SIG-M5 treated with dmso at 0.1 percent for 504 hours (cell line): ENCODE data around the gene SLC44A1.
A peak's percentile ranks its signal among the peaks of the same experiment; 100 is the strongest.

ENCODE experiments used
- DNase-seq: peaks from one replicate; lab custom pipeline; 2025; ENCODE audit not compliant: unreplicated experiment; lab: John Stamatoyannopoulos, UW

Gene SLC44A1

DNA sequence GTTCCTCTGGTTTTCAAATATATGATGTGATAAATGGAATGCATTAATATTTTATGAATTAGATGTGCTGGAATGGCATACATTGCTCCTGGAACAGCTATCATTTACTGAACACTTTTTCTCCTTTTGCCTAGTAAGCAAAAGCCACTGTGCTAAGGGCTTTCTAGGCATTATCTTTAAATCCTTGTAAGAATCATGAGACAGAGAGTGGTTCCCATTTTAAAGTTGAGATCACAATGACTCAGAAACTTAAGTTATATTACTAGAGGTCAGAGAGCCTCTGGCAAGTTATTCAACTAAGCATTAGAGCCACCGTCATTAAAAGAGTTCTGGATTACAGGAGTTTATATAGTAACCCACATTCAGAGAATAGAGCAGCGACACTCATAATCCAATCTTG is 176.7 kb downstream of the SLC44A1 start:
- no peak for DNase-seq

GRCh38 chr9:105421864-105422263 is 177.4 kb downstream of the SLC44A1 start:
- no peak for DNase-seq

GRCh38 chr9:105425816-105426433 is 181.5 kb downstream of the SLC44A1 start:
- DNase-seq, result peak; percentile 22

- no peak for DNase-seq
Measured at GRCh38 chr9:105426657-105427056, 182.2 kb downstream of the SLC44A1 start.

GRCh38 chr9:105431424-105432246 is 187.2 kb downstream of the SLC44A1 start:
- no peak for DNase-seq

GRCh38 chr9:105432247-105432842 is 187.9 kb downstream of the SLC44A1 start:
- no peak for DNase-seq

DNA sequence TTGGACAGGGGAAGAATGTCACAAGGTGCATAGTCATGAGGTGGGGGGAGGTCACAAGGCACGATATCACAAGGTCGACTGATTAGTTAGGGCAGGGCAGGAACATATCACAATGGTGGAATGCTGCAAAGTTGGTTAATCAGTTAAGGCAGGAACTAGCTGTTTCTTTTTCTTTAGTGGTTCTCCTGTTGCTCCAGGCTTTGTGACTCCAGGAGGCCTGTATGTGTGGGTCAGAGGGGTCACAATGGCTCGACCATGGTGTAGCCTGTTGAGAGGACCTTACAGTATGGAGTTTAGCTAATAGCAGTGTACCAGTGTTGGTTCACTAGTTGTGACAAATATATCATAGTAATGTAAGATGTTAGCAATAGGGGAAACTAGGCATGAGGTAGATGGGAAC is 191.0 kb downstream of the SLC44A1 start:
- DNase-seq, result no peak

GRCh38 chr9:105436783-105437182 is 192.3 kb downstream of the SLC44A1 start:
- DNase-seq, result no peak

- no peak for DNase-seq
Measured at GRCh38 chr9:105437704-105438103, 193.3 kb downstream of the SLC44A1 start.

- no peak for DNase-seq
Measured at GRCh38 chr9:105438141-105438806, 193.8 kb downstream of the SLC44A1 start.

DNA sequence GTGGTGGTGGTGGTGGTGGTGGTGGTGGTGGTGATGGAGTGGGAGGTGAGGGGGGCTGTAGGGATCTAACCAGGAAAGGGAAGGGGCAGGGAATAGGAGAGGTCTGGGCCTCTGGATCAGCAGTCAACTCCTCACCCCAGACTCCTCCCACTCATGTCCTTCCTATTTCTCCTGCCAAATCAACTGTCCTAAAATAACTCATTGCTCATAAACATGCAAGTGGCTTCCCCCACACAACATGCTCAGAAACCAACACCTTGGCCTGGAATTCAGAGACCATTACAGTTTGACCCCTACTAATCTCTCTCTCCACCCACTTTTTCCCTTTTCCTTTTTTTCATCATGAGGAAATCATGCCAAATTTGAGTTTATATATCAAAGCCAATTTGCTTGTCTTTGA is 195.0 kb downstream of the SLC44A1 start:
- DNase-seq, result no peak

DNA sequence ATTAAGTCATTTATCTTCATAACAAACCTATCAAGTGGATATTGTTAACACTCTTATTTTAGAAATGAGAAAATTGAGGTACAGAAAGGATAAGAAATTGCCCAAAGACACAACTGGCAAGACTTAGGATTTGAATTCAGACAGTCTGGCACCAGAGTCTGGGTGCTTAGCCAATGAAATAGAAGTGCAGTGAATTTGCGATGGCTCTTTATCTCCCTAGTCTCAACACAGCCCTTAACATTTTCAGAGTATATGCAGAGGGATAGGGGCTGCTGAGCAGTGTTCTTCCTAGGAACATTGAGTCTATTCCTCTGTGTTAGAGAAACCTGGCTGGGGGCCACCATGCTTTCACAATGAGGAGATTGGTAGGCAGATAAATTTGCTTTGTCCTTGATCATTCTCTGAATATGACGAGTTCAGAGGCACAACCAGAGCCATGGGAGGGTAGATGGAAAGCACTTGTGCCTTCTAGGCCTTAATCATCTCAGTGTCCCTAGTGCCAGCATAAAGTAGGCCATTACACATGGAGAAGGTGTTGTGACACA is 197.2 kb downstream of the SLC44A1 start:
- DNase-seq, result no peak

- no peak for DNase-seq
Measured at GRCh38 chr9:105443121-105443520, 198.7 kb downstream of the SLC44A1 start.

DNA sequence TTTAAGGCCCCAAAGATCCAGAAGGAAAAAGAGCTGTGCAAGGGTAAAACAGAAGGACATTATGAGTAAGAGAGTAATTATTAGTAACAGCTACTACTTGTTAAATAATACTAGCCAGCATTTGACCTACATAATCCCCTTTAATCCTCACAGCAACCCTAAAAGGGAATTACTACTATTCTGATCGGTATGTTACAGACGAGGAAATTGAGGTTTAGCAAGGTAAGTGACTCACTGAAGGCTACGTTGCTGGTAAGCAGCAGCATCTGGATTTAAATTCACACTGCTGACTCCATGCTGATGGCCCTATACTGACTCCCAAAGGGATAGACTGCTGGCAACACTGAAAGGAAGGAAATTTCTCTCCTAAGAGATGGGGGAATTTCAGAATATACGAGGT is 199.7 kb downstream of the SLC44A1 start:
- DNase-seq, result no peak

DNA sequence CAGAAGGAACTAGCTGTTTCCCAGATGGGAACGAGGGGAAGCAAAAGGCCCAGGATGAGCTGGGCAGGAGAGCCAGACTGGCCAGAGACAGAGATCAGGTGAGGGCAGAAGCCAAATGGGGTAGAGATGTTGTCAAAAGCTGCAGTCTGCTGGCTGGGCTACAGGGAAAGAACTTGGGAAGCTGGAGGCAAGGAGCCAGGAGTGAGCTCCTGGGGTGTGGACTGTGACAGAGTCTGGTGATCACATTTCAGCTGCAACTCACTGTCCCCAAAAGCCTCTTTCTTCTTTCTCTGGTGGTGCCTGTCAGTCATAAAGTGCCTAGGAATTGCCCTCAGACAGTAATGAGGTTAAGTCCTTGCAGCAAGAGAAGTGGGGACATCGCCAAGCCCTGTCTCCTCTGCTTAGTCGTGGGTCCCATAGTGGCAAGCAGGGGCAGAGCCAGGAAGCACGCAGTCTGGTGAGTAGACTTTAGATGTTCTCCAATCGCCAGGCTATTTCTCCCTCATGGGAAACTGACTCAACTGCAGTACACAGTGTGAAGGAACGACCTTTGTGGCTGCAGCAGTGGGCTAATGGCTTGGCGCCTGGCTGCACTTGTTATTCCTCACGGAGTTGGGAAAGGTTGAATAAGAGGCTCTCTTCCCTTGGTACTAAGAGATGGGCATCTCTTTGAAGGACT is 200.9 kb downstream of the SLC44A1 start:
- no peak for DNase-seq

DNA sequence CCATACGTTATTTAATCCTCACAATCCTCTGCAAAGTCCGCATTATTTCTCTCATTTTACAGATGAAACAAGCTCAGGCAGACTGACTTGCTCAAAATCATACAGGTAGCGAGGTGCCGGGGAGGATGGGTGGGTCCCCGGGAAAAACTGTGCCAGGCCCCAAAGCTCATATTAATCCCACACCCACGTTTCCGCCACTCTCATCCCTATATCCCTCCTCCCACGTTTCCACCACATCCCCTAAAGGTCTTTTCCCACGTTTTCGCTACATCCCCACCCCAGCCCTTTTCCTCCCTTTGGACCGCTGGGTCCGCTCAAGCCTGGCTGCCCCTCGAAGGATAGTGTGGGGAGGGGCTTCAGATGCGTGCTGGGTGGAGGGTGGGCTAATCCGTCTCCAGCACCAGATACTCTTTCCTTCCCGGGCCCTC is 202.9 kb downstream of the SLC44A1 start:
- no peak for DNase-seq

GRCh38 chr9:105447814-105448812 is 203.7 kb downstream of the SLC44A1 start, which contains the start of gene FSD1L:
Gene FSD1L, plus strand, starts transcription at chr9:105448034. Its CDS starts 187 bp downstream, at chr9:105448221.
- peak; percentile 84 for DNase-seq

DNA sequence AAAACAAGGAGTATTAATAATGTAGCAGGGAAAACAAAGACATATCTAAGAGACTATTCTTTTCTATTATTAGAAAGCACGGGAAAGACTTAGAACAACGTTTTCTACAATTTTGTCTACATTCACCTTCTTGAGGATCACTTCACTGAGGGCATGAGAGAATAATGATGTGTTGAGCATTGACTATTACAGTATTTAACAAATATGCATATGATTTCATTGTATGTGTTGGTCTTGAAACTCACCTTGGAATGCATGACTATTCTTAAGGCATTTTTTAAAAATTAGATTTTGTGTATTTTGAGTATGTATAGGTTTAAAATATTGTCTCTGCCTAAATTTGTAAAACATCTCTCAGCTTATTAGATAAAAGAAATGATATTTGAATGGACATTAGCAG is 204.6 kb downstream of the SLC44A1 start:
- no peak for DNase-seq

DNA sequence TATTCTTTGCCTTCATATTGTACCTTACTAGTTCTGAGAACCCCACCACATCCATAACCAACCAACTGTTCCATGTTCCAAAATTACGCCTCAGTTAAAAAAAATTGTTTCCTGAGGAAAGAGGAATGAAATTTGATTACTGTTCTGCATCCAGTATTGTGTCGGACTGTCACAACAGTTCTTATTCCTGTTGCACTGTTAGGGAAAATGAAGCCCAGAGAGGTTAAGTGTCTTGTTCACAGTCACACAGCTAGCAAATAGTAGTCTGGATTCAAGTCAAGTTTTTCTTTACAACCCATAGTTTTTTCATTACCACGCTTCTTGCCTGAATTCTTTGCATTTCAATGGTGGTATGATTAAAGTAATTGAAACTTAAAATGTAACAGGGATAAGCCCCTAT is 207.7 kb downstream of the SLC44A1 start:
- no peak for DNase-seq
